SK-N-SH (cell line): Measurements from ENCODE around the gene MYO15B. TPM values are rescaled to one million over a fixed set of nuclear protein-coding genes. Genes with fewer than 3 reads are reported as not detected.

ENCODE experiments used
- CTCF ChIA-PET: fragments of 300-600, 350-600 bp; formaldehyde crosslinking; extraction: SDS; loops from one replicate; lab custom pipeline; 2021; lab: Yijun Ruan, JAX
- POLR2A ChIA-PET: fragments of 350-600 bp; sonication (Branson Sonifier 250); formaldehyde crosslinking; extraction: SDS; loops from one replicate; lab custom pipeline; 2020; ENCODE audit warnings: antibody characterized with exemption, inconsistent platforms; lab: Yijun Ruan, JAX
- DNase-seq: peaks from one replicate; pipeline ENCODE4 v3.0.0; 2012
- H2AFZ ChIP-seq: fragments of 200-600 bp; sonication (generic); 2 replicates; pipeline ENCODE4 v1.8.1; 2016; ENCODE audit warnings: antibody characterized with exemption, mild to moderate bottlenecking, low read depth
- H3F3A ChIP-seq: fragments of 200-600 bp; sonication (generic); replicated peaks from 2 replicates; pipeline ENCODE3; 2016; ENCODE audit warnings: antibody characterized with exemption, mild to moderate bottlenecking; ENCODE audit not compliant: insufficient read depth
- H3K27ac ChIP-seq, 2 experiments: fragments of 200-500 bp in 1 of 2; fragments of 200-600 bp in 1 of 2; sonication (Bioruptor generic) in 1 of 2; sonication (generic), shearing (Covaris generic) in 1 of 2; 2 replicates each; pipeline versions ENCODE4 v1.5.1 to v1.6.1; 2014 to 2016; ENCODE audit warnings: low read depth in 2 of 2, inconsistent platforms in 1 of 2, low read length in 1 of 2, mild to moderate bottlenecking in 1 of 2, mixed read lengths in 1 of 2
- H3K27me3 ChIP-seq: fragments of 200-600 bp; sonication (generic), shearing (Covaris generic); 2 replicates; pipeline ENCODE4 v1.6.1; 2016; ENCODE audit warnings: mixed run types; ENCODE audit not compliant: insufficient read depth
- H3K36me3 ChIP-seq, 2 experiments: fragments of 200-500 bp in 1 of 2; fragments of 200-600 bp in 1 of 2; sonication (Bioruptor generic) in 1 of 2; sonication (generic) in 1 of 2; replicated peaks in 1 of 2; 2 replicates each; pipeline versions ENCODE3 to v1.5.1; 2014 to 2016; ENCODE audit warnings: low read length in 1 of 2, mild to moderate bottlenecking in 1 of 2; ENCODE audit not compliant: insufficient read depth in 2 of 2, control insufficient read depth in 1 of 2
- H3K4me1 ChIP-seq, 2 experiments: fragments of 200-500 bp in 1 of 2; fragments of 200-600 bp in 1 of 2; sonication (Bioruptor generic) in 1 of 2; sonication (generic), shearing (Covaris generic) in 1 of 2; 2 replicates each; pipeline versions ENCODE4 v1.5.1 to v1.6.1; 2014 to 2016; ENCODE audit warnings: low read depth in 1 of 2, low read length in 1 of 2, mixed run types in 1 of 2; ENCODE audit not compliant: insufficient read depth in 2 of 2, control insufficient read depth in 1 of 2
- H3K4me2 ChIP-seq: fragments of 200-600 bp; sonication (generic), shearing (Covaris generic); 2 replicates; pipeline ENCODE4 v1.6.1; 2017; ENCODE audit warnings: mixed run types
- H3K4me3 ChIP-seq, 2 experiments: fragments of 200-500 bp in 1 of 2; fragments of 200-600 bp in 1 of 2; sonication (Bioruptor generic) in 1 of 2; sonication (generic), shearing (Covaris generic) in 1 of 2; 2 replicates each; pipeline versions ENCODE4 v1.5.1 to v1.8.1; 2014 to 2016; ENCODE audit warnings: low read depth in 2 of 2, inconsistent platforms in 1 of 2, low read length in 1 of 2, mild to moderate bottlenecking in 1 of 2, mixed read lengths in 1 of 2, moderate library complexity in 1 of 2
- H3K79me2 ChIP-seq: fragments of 200-600 bp; sonication (generic); 2 replicates; pipeline ENCODE4 v1.8.1; 2017; ENCODE audit warnings: mild to moderate bottlenecking; ENCODE audit not compliant: insufficient read depth
- H3K9ac ChIP-seq: fragments of 200-600 bp; sonication (generic); 2 replicates; pipeline ENCODE4 v1.6.1; 2017; ENCODE audit warnings: mixed run types
- H3K9me2 ChIP-seq: fragments of 200-600 bp; sonication (generic); 2 replicates; pipeline ENCODE4 v1.6.1; 2017; ENCODE audit warnings: mixed run types
- H3K9me3 ChIP-seq: fragments of 200-600 bp; sonication (generic); 2 replicates; pipeline ENCODE4 v1.6.1; 2017; ENCODE audit warnings: mixed run types, mild to moderate bottlenecking, moderate library complexity
- H4K20me1 ChIP-seq: fragments of 200-600 bp; sonication (generic); 2 replicates; pipeline ENCODE4 v1.6.1; 2017; ENCODE audit warnings: mild to moderate bottlenecking, mixed run types; ENCODE audit not compliant: insufficient read depth
- CHD2 ChIP-seq: fragments of 150-350 bp; IDR thresholded peaks from 2 replicates; pipeline ENCODE4 v1.6.1; 2018; ENCODE audit warnings: low read length; ENCODE audit not compliant: partially characterized antibody
- FOSL2 ChIP-seq: IDR thresholded peaks from 2 replicates; pipeline ENCODE4 v1.4.0; 2012; ENCODE audit warnings: low read depth, mild to moderate bottlenecking, moderate library complexity, borderline replicate concordance
- FOXM1 ChIP-seq: IDR thresholded peaks from 2 replicates; pipeline ENCODE4 v1.4.0; 2012; ENCODE audit warnings: low read depth, mild to moderate bottlenecking
- GATA2 ChIP-seq: sonication (generic); formaldehyde crosslinking; IDR thresholded peaks from 2 replicates; pipeline ENCODE4 v1.5.0; 2020; ENCODE audit warnings: mild to moderate bottlenecking, missing genetic modification reagents
- JUND ChIP-seq: IDR thresholded peaks from 2 replicates; pipeline ENCODE4 v1.4.0; 2012
- MEF2A ChIP-seq: IDR thresholded peaks from 2 replicates; pipeline ENCODE4 v1.4.0; 2012; ENCODE audit warnings: low read depth, borderline replicate concordance
- MXI1 ChIP-seq: IDR thresholded peaks from 2 replicates; pipeline ENCODE4 v1.6.1; 2012; ENCODE audit warnings: mild to moderate bottlenecking, low read depth, low read length, improper control_type of control experiment
- NFIC ChIP-seq: IDR thresholded peaks from 2 replicates; pipeline ENCODE4 v1.4.0; 2012; ENCODE audit warnings: borderline replicate concordance
- POLR2AphosphoS5 ChIP-seq: IDR thresholded peaks from 2 replicates; pipeline ENCODE4 v1.6.1; 2012; ENCODE audit warnings: low read depth, low read length
- RCOR1 ChIP-seq: fragments of 150-350 bp; IDR thresholded peaks from 2 replicates; pipeline ENCODE4 v1.6.1; 2017; ENCODE audit warnings: antibody characterized with exemption, low read length
- RFX5 ChIP-seq: IDR thresholded peaks from 2 replicates; pipeline ENCODE4 v1.6.1; 2012; ENCODE audit warnings: mild to moderate bottlenecking, improper control_type of control experiment, low read length
- RXRA ChIP-seq: IDR thresholded peaks from 2 replicates; pipeline ENCODE4 v1.4.0; 2012; ENCODE audit warnings: low read depth, mild to moderate bottlenecking, borderline replicate concordance
- SMC3 ChIP-seq: IDR thresholded peaks from 2 replicates; pipeline ENCODE4 v1.6.1; 2012; ENCODE audit warnings: low read depth, low read length, improper control_type of control experiment
- WGBS: methylation state at CpG from one replicate; pipeline ENCODE4 v1.1.6; 2017; ENCODE audit warnings: low lambda C conversion rate; 5-methylcytosine and 5-hydroxymethylcytosine counted together
- polyA plus RNA-seq, 3 experiments: library from polyadenylated mRNA; depleted of rRNA; stranded (reverse); fragments of >200 nt; gene quantifications; 2 replicates each; pipeline ENCODE4 v1.2.3, GENCODE V29; 2012
- TF ChIP-seq, protein P1 (sequence below): fragments of 200-600 bp; sonication (generic); IDR thresholded peaks from 2 replicates; pipeline ENCODE4 v1.6.1; 2017; ENCODE audit warnings: antibody characterized with exemption, mild to moderate bottlenecking, moderate library complexity
- TF ChIP-seq, protein P2 (sequence below): IDR thresholded peaks from 2 replicates; pipeline ENCODE4 v1.6.1; 2012; ENCODE audit warnings: mild to moderate bottlenecking, low read depth, low read length, moderate library complexity
- TF ChIP-seq, protein P3 (sequence below): IDR thresholded peaks from 2 replicates; pipeline ENCODE4 v1.4.0; 2012; ENCODE audit warnings: low read depth, borderline replicate concordance
- TF ChIP-seq, protein P4 (sequence below): IDR thresholded peaks from 2 replicates; pipeline ENCODE4; 2012

Gene MYO15B
- polyA plus RNA-seq, 1 of the 3 experiments (the other 2 are of a cell fraction): 10.3 TPM

DNA sequence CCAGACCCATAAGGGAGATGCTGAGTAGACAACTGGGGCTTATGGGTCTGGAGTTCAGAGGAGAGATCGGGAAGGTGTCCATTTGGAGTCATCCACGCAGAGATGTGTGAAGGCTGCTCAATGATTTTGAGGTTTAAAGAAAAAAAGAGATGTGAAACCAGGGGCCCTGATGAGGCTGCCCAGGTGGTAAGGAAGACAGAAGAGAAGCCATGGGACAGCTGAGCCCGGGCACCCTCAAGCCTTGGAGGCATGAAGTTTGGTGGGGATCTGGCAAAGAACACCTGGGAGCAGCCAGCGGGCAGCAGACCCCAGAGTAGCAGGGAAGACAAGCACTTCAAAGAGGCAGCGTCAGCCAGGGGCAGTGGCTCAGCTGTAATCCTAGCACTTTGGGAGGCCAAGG, 20.8 kb upstream of the MYO15B start:
- DNase-seq: no peak
- WGBS: 82% methylated on average over 5 of the region's 5 CpGs
- H3K27ac ChIP-seq: no peak overlapping the region
- no peak overlapping the region for H3K9ac ChIP-seq
- POLR2A ChIA-PET: no interaction called here
- no peaks in the 10 kb centered on the region for H4K20me1 ChIP-seq
- no peaks in the 10 kb centered on the region for H3F3A ChIP-seq
- no peak overlapping the region for H3K4me2 ChIP-seq
- no peaks in the 10 kb centered on the region for H3K9me3 ChIP-seq
- no peaks in the 10 kb centered on the region for H3K9me2 ChIP-seq
- H3K27me3 ChIP-seq: no peaks in the 10 kb centered on the region
- H3K36me3 ChIP-seq: no peaks in the 10 kb centered on the region
- H2AFZ ChIP-seq: no peak overlapping the region
- H3K79me2 ChIP-seq: no peaks in the 10 kb centered on the region
- CTCF ChIA-PET: interaction anchor here (1.2 kb wide), 3 partner anchors 43 to 187 kb away, joined by 3 to 4 read pairs (median 3); no protein-coding TSS in a partner anchor
- H3K4me3 ChIP-seq: no peak overlapping the region
- H3K4me1 ChIP-seq: no peaks in the 10 kb centered on the region; a peak in 1 of 4 replicates
- TF ChIP-seq, protein P1, sequence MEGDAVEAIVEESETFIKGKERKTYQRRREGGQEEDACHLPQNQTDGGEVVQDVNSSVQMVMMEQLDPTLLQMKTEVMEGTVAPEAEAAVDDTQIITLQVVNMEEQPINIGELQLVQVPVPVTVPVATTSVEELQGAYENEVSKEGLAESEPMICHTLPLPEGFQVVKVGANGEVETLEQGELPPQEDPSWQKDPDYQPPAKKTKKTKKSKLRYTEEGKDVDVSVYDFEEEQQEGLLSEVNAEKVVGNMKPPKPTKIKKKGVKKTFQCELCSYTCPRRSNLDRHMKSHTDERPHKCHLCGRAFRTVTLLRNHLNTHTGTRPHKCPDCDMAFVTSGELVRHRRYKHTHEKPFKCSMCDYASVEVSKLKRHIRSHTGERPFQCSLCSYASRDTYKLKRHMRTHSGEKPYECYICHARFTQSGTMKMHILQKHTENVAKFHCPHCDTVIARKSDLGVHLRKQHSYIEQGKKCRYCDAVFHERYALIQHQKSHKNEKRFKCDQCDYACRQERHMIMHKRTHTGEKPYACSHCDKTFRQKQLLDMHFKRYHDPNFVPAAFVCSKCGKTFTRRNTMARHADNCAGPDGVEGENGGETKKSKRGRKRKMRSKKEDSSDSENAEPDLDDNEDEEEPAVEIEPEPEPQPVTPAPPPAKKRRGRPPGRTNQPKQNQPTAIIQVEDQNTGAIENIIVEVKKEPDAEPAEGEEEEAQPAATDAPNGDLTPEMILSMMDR: no peak
- no peak for TF ChIP-seq FOSL2
- no peak for TF ChIP-seq RCOR1
- no peak for TF ChIP-seq MXI1
- TF ChIP-seq RXRA: no peak
- no peak for TF ChIP-seq CHD2
- TF ChIP-seq GATA2 (CRISPR knock-in tag): no peak

DNA sequence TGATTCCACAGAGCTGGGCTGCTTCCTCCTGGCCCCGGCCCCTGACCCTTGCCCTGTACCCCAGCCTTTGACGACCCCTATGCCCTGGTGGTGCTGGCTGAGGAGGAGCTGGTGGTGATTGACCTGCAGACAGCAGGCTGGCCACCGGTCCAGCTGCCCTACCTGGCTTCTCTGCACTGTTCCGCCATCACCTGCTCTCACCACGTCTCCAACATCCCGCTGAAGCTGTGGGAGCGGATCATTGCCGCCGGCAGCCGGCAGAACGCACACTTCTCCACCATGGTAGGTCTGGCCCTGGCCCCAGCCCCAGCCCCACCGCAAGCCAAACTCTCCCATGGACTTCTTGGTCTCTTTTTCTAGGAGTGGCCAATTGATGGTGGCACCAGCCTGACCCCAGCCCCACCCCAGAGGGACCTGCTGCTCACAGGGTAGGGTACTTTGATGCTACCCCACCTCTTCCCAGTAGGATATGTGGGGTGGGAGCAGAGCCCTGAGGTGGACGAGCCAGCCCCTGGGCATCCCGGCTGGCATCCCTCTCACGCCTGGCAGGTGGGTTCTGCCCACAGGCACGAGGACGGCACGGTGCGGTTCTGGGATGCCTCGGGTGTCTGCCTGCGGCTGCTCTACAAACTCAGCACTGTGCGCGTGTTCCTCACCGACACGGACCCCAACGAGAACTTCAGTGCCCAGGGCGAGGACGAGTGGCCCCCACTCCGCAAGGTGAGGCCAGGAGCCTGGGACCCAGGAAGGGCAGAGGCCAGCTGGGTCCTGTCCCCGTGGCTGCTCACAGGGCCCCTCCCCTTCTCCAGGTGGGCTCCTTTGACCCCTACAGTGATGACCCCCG, 19.0 kb upstream of the MYO15B start:
- Histone ChIP-seq H3K79me2 (no peaks in the 10 kb centered on the region), H3K9me3 (no peaks in the 10 kb centered on the region), H3K36me3 (no peaks in the 10 kb centered on the region), H3K9ac (no peak overlapping the region), H3K27ac (no peak overlapping the region), H3F3A (no peaks in the 10 kb centered on the region), H4K20me1 (no peaks in the 10 kb centered on the region), H3K4me2 (no peak overlapping the region), H3K27me3 (no peaks in the 10 kb centered on the region), H3K4me1 (no peaks in the 10 kb centered on the region; a peak in 1 of 4 replicates), H3K9me2 (no peaks in the 10 kb centered on the region), H3K4me3 (no peak overlapping the region), H2AFZ (no peak overlapping the region)
- no peak for DNase-seq
- 88% methylated on average over 29 of the region's 31 CpGs for WGBS
- POLR2A ChIA-PET: no interaction called here
- CTCF ChIA-PET: interaction anchor here (0.8 to 1.3 kb wide), 5 partner anchors 9 to 76 kb away, joined by 3 to 6 read pairs (median 3); no protein-coding TSS in a partner anchor
- TF ChIP-seq GATA2 (CRISPR knock-in tag): no peak
- no peak for TF ChIP-seq JUND
- TF ChIP-seq, protein P2, sequence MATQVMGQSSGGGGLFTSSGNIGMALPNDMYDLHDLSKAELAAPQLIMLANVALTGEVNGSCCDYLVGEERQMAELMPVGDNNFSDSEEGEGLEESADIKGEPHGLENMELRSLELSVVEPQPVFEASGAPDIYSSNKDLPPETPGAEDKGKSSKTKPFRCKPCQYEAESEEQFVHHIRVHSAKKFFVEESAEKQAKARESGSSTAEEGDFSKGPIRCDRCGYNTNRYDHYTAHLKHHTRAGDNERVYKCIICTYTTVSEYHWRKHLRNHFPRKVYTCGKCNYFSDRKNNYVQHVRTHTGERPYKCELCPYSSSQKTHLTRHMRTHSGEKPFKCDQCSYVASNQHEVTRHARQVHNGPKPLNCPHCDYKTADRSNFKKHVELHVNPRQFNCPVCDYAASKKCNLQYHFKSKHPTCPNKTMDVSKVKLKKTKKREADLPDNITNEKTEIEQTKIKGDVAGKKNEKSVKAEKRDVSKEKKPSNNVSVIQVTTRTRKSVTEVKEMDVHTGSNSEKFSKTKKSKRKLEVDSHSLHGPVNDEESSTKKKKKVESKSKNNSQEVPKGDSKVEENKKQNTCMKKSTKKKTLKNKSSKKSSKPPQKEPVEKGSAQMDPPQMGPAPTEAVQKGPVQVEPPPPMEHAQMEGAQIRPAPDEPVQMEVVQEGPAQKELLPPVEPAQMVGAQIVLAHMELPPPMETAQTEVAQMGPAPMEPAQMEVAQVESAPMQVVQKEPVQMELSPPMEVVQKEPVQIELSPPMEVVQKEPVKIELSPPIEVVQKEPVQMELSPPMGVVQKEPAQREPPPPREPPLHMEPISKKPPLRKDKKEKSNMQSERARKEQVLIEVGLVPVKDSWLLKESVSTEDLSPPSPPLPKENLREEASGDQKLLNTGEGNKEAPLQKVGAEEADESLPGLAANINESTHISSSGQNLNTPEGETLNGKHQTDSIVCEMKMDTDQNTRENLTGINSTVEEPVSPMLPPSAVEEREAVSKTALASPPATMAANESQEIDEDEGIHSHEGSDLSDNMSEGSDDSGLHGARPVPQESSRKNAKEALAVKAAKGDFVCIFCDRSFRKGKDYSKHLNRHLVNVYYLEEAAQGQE: no peak
- TF ChIP-seq CHD2: no peak
- TF ChIP-seq, protein P3, sequence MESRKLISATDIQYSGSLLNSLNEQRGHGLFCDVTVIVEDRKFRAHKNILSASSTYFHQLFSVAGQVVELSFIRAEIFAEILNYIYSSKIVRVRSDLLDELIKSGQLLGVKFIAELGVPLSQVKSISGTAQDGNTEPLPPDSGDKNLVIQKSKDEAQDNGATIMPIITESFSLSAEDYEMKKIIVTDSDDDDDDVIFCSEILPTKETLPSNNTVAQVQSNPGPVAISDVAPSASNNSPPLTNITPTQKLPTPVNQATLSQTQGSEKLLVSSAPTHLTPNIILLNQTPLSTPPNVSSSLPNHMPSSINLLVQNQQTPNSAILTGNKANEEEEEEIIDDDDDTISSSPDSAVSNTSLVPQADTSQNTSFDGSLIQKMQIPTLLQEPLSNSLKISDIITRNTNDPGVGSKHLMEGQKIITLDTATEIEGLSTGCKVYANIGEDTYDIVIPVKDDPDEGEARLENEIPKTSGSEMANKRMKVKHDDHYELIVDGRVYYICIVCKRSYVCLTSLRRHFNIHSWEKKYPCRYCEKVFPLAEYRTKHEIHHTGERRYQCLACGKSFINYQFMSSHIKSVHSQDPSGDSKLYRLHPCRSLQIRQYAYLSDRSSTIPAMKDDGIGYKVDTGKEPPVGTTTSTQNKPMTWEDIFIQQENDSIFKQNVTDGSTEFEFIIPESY: no peak
- TF ChIP-seq FOXM1: no peak
- TF ChIP-seq NFIC: no peak
- TF ChIP-seq SMC3: no peak
- no peak for TF ChIP-seq MEF2A
- no peak for TF ChIP-seq RCOR1
- no peak for TF ChIP-seq RFX5
- no peak for TF ChIP-seq POLR2AphosphoS5
- TF ChIP-seq, protein P4, sequence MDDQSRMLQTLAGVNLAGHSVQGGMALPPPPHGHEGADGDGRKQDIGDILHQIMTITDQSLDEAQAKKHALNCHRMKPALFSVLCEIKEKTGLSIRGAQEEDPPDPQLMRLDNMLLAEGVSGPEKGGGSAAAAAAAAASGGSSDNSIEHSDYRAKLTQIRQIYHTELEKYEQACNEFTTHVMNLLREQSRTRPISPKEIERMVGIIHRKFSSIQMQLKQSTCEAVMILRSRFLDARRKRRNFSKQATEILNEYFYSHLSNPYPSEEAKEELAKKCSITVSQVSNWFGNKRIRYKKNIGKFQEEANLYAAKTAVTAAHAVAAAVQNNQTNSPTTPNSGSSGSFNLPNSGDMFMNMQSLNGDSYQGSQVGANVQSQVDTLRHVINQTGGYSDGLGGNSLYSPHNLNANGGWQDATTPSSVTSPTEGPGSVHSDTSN: no peak
